Mucosa of descending colon (tissue), 3 donors: ENCODE measurements around the gene PER2. TPM values are rescaled to one million over a fixed set of nuclear protein-coding genes. Genes with fewer than 3 reads are reported as not detected.
A peak's percentile ranks its signal among the peaks of the same experiment; 100 is the strongest.
"Not testable (repeated sequence)": the region's sequence is repeated elsewhere in the genome, so short reads cannot be mapped to it uniquely, and the experiment has no call there.

Source experiments
- ATAC-seq: fragments of 200-7000 bp; cut with Tn5 transposase; one replicate; pipeline ENCODE4 v1.9.1; 2020; ENCODE audit warnings: mild to moderate bottlenecking, moderate library complexity
- DNase-seq, 3 donors: peaks; one replicate each; pipeline ENCODE4 v3.0.0-alpha.2; 2020
- H3K36me3 ChIP-seq: fragments of 200-600 bp; one replicate; pipeline ENCODE4 v1.8.0; 2021; ENCODE audit warnings: low read depth, mild to moderate bottlenecking
- H3K4me1 ChIP-seq: fragments of 200-600 bp; one replicate; pipeline ENCODE4 v1.8.0; 2021; ENCODE audit warnings: low read depth, mild to moderate bottlenecking
- H3K4me3 ChIP-seq: fragments of 200-600 bp; one replicate; pipeline ENCODE4 v1.8.0; 2021; ENCODE audit warnings: mild to moderate bottlenecking
- H3K9me3 ChIP-seq: fragments of 200-600 bp; one replicate; pipeline ENCODE4 v1.8.0; 2021; ENCODE audit warnings: mild to moderate bottlenecking
- CTCF ChIP-seq: fragments of 200-600 bp; IDR thresholded peaks from one replicate; pipeline ENCODE4 v1.8.0; 2022; ENCODE audit warnings: antibody characterized with exemption, mild to moderate bottlenecking
- intact Hi-C, 2 donors: fragments of 100-400 bp; cut with DNase I in 1 of 2; cut with micrococcal nuclease in 1 of 2; formaldehyde crosslinking; loops; one replicate each; pipeline versions ENCODE4 v1.11.0 to v1.11.1; 2022; cut with DNase I, micrococcal nuclease
- total RNA-seq, 3 donors: library from RNA; stranded (reverse); fragmentation: NEBNext Ultra II Directional in 2 of 3; extraction: Animal tissue kit (Norgen Biotek cat#: 25700) in 2 of 3; gene quantifications; one replicate each; pipeline versions ENCODE4 v1.2.1 to v1.2.4, GENCODE V29; 2021 to 2023
- donor health status: DM: no; HTN: no; CAD: no; lungs with moderate emphysema.
- donor health status: DM: no; HTN: no; CAD: no.
- donor health status: DM: no; HTN: yes; CAD: no.

PER2 gene
- total RNA-seq, 3 donors from 2014 or later, result 22.6 to 26.8 (median 22.6) TPM

DNA sequence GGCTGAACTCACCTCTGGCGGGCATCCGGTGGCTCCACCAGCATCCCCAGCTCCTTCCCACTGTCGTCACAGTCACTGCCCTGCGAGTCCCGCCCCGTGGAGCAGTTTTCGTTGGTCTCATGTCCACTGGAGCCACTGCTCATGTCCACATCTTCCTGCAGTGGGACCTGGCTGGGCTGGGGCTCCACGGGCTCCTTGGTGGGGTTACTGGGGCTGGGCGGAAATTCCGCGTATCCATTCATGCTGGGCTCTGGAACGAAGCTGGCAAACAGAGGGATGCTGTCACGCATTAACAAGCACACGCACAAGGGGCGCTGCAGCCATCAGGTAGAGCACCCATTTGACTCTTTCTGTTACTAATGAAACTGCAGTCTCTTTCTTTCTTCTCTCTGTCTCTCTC, 10.7 kb downstream of the PER2 start:
- DNase-seq, result peak in 2 of 3 donors; percentile 29 to 45
- no peak for ATAC-seq
- H3K4me1 ChIP-seq, result peaks cover 44% of the 10 kb centered on the region
- no peaks in the 10 kb centered on the region for H3K9me3 ChIP-seq
- intact Hi-C loops, result no loop called here
- H3K36me3 ChIP-seq, result peaks cover 5% of the 10 kb centered on the region
- no peak for TF ChIP-seq CTCF
- H3K4me3 ChIP-seq, result no peak overlapping the region

GRCh38 chr2:238274152-238274865, 14.1 kb downstream of the PER2 start:
- Histone ChIP-seq H3K4me1 (peaks cover 17% of the 10 kb centered on the region), H3K9me3 (no peaks in the 10 kb centered on the region), H3K4me3 (no peak overlapping the region), H3K36me3 (peaks cover 9% of the 10 kb centered on the region)
- TF ChIP-seq CTCF, result no peak
- DNase-seq (peak; percentile 59 to 62 (median 61)), ATAC-seq (peak; percentile 83)
- intact Hi-C loops, result no loop called here

- DNase-seq (peak; percentile 57 to 73 (median 63)), ATAC-seq (peak; percentile 80)
- H3K36me3 ChIP-seq, H3K4me3 ChIP-seq, H3K9me3 ChIP-seq, intact Hi-C loops: not testable (repeated sequence)
- H3K4me1 ChIP-seq, result peaks cover 17% of the 10 kb centered on the region
Observed at GRCh38 chr2:238273433-238273832, 15.0 kb downstream of the PER2 start.

GRCh38 chr2:238272156-238272555, 16.3 kb downstream of the PER2 start:
- no peaks in the 10 kb centered on the region for H3K9me3 ChIP-seq
- peaks cover 9% of the 10 kb centered on the region for H3K36me3 ChIP-seq
- peaks cover 17% of the 10 kb centered on the region for H3K4me1 ChIP-seq
- peak in 2 of 3 donors; percentile 24 to 44 for DNase-seq
- no peak for ATAC-seq
- intact Hi-C loops, result no loop called here
- no peak overlapping the region for H3K4me3 ChIP-seq
- no peak for TF ChIP-seq CTCF

GRCh38 chr2:238271686-238272085, 16.7 kb downstream of the PER2 start:
- H3K36me3 ChIP-seq, intact Hi-C loops, ATAC-seq, H3K4me3 ChIP-seq, H3K9me3 ChIP-seq: not testable (repeated sequence)
- H3K4me1 ChIP-seq, result peaks cover 17% of the 10 kb centered on the region
- DNase-seq, result peak in 1 of 3 donors; percentile 12

DNA sequence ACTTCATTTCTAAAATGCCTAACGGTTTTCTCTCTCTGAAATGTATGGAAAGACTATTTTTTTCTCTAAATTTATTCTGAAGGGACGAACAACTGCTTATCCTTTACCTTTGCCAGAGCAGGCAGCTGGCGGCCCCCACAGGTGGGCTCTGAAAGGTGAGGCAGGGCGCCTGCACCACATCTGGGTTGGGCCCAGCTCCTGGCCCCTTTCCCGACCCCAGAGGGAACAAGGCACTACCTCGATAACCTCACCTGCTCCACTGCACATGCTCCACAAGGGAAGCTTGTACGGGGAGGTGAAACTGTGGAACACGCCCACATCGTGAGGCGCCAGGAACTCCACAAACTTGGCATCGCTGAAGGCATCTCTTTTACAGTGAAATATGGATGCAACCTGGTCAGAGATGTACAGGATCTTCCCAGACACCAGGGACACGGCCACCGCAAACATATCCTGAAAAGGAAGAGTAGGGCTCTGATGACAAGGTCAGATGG, 17.3 kb downstream of the PER2 start:
- no peaks in the 10 kb centered on the region for H3K9me3 ChIP-seq
- H3K36me3 ChIP-seq, result peaks cover 9% of the 10 kb centered on the region
- ATAC-seq (no peak), DNase-seq (peak in 2 of 3 donors; percentile 22 to 40)
- intact Hi-C loops, result no loop called here
- H3K4me1 ChIP-seq, result peaks cover 17% of the 10 kb centered on the region
- no peak for TF ChIP-seq CTCF
- H3K4me3 ChIP-seq, result no peak overlapping the region
